ENCODE results near the gene CTBP1. TPM values are rescaled to one million over a fixed set of nuclear protein-coding genes. Genes with fewer than 3 reads are reported as not detected.

CTBP1 gene
- total RNA-seq, 2 experiments from 2014 or later: 223 to 242 TPM

DNA sequence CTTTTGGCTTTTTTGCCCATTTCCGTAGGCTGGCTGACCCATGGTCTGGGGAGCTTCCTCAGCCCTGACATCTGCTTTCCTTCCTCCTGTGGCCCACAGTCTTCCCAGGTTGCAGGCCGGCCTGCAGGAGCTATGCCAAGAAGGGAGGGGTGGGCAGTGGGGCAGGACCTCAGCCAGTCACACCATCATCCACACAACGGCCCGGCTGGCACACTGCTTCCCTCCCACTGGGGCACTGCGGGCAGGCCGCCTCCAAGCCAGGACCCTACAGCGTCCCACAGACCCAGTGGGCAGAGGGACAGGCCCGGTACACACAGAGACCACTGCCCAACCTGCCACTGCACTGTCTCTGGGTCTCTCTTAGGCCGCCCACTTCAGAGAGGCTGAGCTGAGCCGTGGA lies 38.0 kb downstream of the CTBP1 start:
- ChIA-PET CTCF (interaction anchor here (1.0 to 1.3 kb wide), 2 partner anchors 8 to 23 kb away, joined by 3 read pairs; no protein-coding TSS in a partner anchor), POLR2A (no interaction called here)
- Mint-ChIP-seq H3K36me3 (ENCODE audit: low read depth) (peaks cover 3% of the 10 kb centered on the region), H3K4me1 (peaks cover 8% of the 10 kb centered on the region), H3K27me3 (no peaks in the 10 kb centered on the region), H3K9me3 (no peaks in the 10 kb centered on the region), H3K27ac (no peak overlapping the region), H3K4me3 (no peak overlapping the region)
- DNase-seq: no peak

DNA sequence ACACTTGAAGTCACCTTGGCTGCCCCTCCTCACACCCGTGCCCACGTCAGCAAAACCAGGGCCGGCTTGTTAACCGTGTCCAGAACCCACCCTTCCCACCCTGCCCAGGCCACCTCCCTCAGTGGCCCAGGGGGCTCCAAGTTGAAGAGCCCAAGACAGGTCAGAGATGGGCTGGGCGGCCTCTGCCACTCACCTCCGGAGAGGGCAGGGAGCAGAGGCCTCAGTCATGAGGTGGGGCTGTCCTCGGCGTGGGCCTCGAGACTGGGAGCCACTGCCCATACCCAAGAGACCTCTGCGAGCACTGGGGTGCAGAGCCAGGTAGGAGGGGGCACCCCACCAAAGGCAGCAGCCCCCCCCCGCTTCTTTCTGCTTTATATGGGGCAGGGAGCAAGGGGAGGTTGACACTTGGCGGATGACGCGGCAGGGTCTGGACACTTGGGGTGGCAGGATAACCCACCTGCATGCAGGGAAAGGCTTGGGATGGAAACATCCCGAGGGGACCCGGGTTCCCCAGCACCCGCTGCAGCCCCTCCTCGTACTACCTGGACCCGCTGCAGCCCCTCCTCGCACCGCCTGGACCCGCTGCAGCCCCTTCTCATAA lies 38.6 kb downstream of the CTBP1 start:
- H3K36me3 Mint-ChIP-seq (ENCODE audit: low read depth): no peaks in the 10 kb centered on the region
- no peaks in the 10 kb centered on the region for H3K27me3 Mint-ChIP-seq

GRCh38 chr4:1209821-1210220 lies 39.1 kb downstream of the CTBP1 start:
- Mint-ChIP-seq H3K27ac (peak overlapping the region; percentile 31), H3K27me3 (no peaks in the 10 kb centered on the region), H3K36me3 (ENCODE audit: low read depth) (peaks cover under 1% of the 10 kb centered on the region), H3K9me3 (no peaks in the 10 kb centered on the region), H3K4me1 (peaks cover 7% of the 10 kb centered on the region), H3K4me3 (no peak overlapping the region)
- no peak for DNase-seq
- CTCF ChIA-PET: no interaction called here
- POLR2A ChIA-PET: no interaction called here

More for the DNA sequence above, 38.6 kb downstream of the CTBP1 start:
- POLR2A ChIA-PET: no interaction called here
- H3K27ac Mint-ChIP-seq: no peak overlapping the region
- no peak overlapping the region for H3K4me3 Mint-ChIP-seq
- CTCF ChIA-PET: interaction anchor here (1.0 kb wide), 1 partner anchor 24 kb away, joined by 3 read pairs; no protein-coding TSS in a partner anchor
- no peaks in the 10 kb centered on the region for H3K9me3 Mint-ChIP-seq
- no peak for DNase-seq
- peaks cover 5% of the 10 kb centered on the region for H3K4me1 Mint-ChIP-seq

- H3K4me3 Mint-ChIP-seq: no peak overlapping the region
- CTCF ChIA-PET: no interaction called here
These were observed 39.8 kb downstream of the CTBP1 start for GRCh38 chr4:1208970-1209704.

GRCh38 chr4:1208266-1208961 lies 40.5 kb downstream of the CTBP1 start:
- H3K9me3 Mint-ChIP-seq: no peaks in the 10 kb centered on the region

More at GRCh38 chr4:1208970-1209704, 39.8 kb downstream of the CTBP1 start:
- H3K4me1 Mint-ChIP-seq: peaks cover 13% of the 10 kb centered on the region
- no peaks in the 10 kb centered on the region for H3K27me3 Mint-ChIP-seq
- POLR2A ChIA-PET: no interaction called here
- H3K36me3 Mint-ChIP-seq (ENCODE audit: low read depth): peaks cover 7% of the 10 kb centered on the region
- no peaks in the 10 kb centered on the region for H3K9me3 Mint-ChIP-seq
- H3K27ac Mint-ChIP-seq: no peak overlapping the region
- no peak for DNase-seq

GRCh38 chr4:1207603-1208265 lies 41.2 kb downstream of the CTBP1 start:
- DNase-seq: no peak
- Mint-ChIP-seq H3K4me1 (peaks cover 27% of the 10 kb centered on the region), H3K27me3 (no peaks in the 10 kb centered on the region), H3K36me3 (ENCODE audit: low read depth) (peaks cover 11% of the 10 kb centered on the region), H3K9me3 (no peaks in the 10 kb centered on the region), H3K4me3 (no peak overlapping the region), H3K27ac (no peak overlapping the region)
- POLR2A ChIA-PET: no interaction called here
- CTCF ChIA-PET: interaction anchor here (0.9 kb wide), 1 partner anchor 16 kb away, joined by 3 read pairs; no protein-coding TSS in a partner anchor

More at GRCh38 chr4:1208266-1208961, 40.5 kb downstream of the CTBP1 start:
- POLR2A ChIA-PET: no interaction called here
- DNase-seq: no peak
- Mint-ChIP-seq H3K4me1 (peaks cover 21% of the 10 kb centered on the region), H3K4me3 (no peak overlapping the region), H3K27ac (peak overlapping the region; percentile 64), H3K27me3 (no peaks in the 10 kb centered on the region), H3K36me3 (ENCODE audit: low read depth) (peaks cover 11% of the 10 kb centered on the region)
- CTCF ChIA-PET: interaction anchor here (0.9 kb wide), 1 partner anchor 17 kb away, joined by 3 read pairs; no protein-coding TSS in a partner anchor

DNA sequence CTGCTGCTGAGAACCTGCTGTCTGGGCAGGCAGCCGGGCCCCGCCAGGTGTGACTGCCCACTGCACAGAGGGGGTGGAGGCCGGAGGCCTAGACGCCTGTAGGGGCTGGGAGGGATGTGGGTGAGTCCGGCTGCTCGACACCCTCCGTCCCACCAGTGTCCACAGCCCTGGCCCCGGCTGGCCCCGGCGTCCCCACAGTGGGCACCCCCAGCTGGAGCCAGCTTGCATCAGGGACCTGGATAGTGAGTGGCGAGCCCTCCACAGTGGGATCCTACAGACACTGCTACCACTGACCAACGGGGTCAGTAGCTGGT lies 41.8 kb downstream of the CTBP1 start:
- no peak for DNase-seq
- ChIA-PET POLR2A (no interaction called here), CTCF (no interaction called here)
- no peaks in the 10 kb centered on the region for H3K27me3 Mint-ChIP-seq
- H3K9me3 Mint-ChIP-seq: no peaks in the 10 kb centered on the region
- peaks cover 11% of the 10 kb centered on the region for H3K36me3 Mint-ChIP-seq (ENCODE audit: low read depth)
- no peak overlapping the region for H3K4me3 Mint-ChIP-seq
- no peak overlapping the region for H3K27ac Mint-ChIP-seq
- H3K4me1 Mint-ChIP-seq: peaks cover 33% of the 10 kb centered on the region

DNA sequence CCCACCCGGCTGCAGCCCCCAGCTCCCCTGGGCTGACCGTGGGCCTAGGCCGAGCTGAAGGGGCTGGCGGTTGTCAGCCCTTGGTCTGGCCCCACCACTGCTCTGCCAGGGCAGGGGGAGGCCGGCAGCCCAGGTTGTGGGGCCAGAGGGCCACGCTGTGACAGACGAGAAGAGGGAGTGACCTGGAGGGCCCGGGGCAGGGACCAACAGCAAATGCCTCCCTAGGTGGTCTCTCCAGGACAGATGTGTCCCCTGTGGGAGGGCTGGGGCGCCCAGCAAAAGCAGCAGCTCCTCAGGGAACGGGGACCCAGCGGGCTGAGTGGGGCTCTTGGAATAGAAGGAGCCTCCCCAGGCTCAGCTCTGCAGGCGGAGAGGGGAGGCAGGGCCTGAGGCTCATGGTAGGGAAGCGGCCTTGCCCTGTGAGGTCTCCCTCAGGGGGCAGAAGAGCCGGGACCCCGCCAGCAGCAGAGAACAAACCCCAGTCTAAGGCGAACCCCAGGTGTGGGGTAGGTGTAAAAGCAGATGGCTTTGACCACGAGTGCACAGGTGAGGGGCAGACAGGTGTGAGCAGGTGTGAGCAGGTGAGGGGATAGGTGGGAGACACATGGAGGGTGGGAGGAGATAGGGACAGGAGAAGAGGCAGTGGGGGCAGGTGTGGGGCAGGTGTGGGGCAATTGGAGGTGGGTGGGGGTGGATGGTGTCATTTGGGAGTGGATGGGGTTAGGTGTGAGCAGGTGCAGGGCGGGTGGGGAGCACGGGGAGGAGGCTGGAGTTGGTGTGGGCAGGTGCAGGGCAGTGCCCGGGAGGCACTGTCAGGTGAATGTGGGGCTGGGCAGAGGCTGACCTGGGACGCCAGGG lies 42.4 kb downstream of the CTBP1 start:
- Mint-ChIP-seq H3K36me3 (ENCODE audit: low read depth) (peaks cover 11% of the 10 kb centered on the region), H3K4me3 (no peak overlapping the region), H3K4me1 (peaks cover 37% of the 10 kb centered on the region), H3K27me3 (no peaks in the 10 kb centered on the region), H3K9me3 (no peaks in the 10 kb centered on the region), H3K27ac (peak overlapping the region; percentile 41)
- POLR2A ChIA-PET: no interaction called here
- no peak for DNase-seq
- CTCF ChIA-PET: interaction anchor here (1.4 kb wide), 1 partner anchor 9 kb away, joined by 5 read pairs; no protein-coding TSS in a partner anchor

- no peaks in the 10 kb centered on the region for H3K9me3 Mint-ChIP-seq
- no peaks in the 10 kb centered on the region for H3K27me3 Mint-ChIP-seq
- H3K4me3 Mint-ChIP-seq: no peak overlapping the region
- ChIA-PET POLR2A (no interaction called here), CTCF (interaction anchor here (0.7 to 1.4 kb wide), 3 partner anchors 9 to 532 kb away, joined by 3 to 5 read pairs (median 3); partner anchors contain the start of genes ATP5ME and MYL5)
- H3K27ac Mint-ChIP-seq: no peak overlapping the region
- peaks cover 40% of the 10 kb centered on the region for H3K4me1 Mint-ChIP-seq
- H3K36me3 Mint-ChIP-seq (ENCODE audit: low read depth): peaks cover 11% of the 10 kb centered on the region
- no peak for DNase-seq
These were observed 43.2 kb downstream of the CTBP1 start for GRCh38 chr4:1205586-1206298.

DNA sequence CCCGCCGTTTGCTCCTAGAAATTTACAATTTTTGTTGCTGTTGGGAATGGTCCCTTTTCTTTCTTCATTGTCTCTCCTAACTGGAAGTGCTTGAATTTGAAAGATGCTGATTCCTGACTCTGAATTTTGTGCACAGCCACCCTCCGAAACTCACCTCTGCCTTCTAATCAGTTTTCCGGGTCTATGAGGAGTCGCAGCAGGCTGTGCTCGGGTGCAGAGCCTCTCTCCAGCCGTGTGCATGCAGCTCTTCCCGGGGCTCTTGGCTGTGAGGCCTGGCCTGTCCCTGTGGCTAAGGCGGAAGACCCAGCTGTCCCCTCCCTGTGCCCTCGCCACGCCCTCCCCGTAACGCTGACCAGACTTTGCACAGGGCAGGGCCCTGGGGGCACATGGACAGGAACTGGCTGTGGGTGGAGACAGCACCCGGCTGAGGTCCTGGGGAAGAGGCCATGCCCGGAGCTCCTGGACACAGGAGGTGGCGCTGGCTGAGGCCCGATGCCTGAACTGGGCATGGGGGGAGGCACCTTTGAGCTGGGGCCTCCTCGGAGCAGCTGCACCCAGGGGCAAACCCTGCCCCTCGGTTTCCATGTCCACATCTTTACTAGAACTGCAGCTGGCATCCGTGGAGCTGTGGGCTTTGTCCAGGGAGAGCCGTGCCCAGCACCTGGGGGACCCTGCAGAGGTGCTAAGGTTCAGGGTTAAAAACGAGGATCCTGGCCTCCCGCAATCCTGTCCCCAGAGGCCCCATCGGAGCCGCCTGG lies 43.9 kb downstream of the CTBP1 start:
- Mint-ChIP-seq H3K27me3 (no peaks in the 10 kb centered on the region), H3K4me3 (no peak overlapping the region), H3K4me1 (peaks cover 46% of the 10 kb centered on the region), H3K27ac (peak overlapping the region; percentile 19), H3K9me3 (no peaks in the 10 kb centered on the region), H3K36me3 (ENCODE audit: low read depth) (peaks cover 11% of the 10 kb centered on the region)
- ChIA-PET POLR2A (no interaction called here), CTCF (interaction anchor here (0.7 to 1.4 kb wide), 3 partner anchors 10 to 531 kb away, joined by 3 to 5 read pairs (median 3); partner anchors contain the start of genes ATP5ME and MYL5)
- no peak for DNase-seq

- ChIA-PET POLR2A (no interaction called here), CTCF (interaction anchor here (1.0 kb wide), 2 partner anchors 13 to 29 kb away, joined by 3 read pairs; no protein-coding TSS in a partner anchor)
- peak overlapping the region; percentile 96 for H3K27ac Mint-ChIP-seq
- H3K4me1 Mint-ChIP-seq: peaks cover 53% of the 10 kb centered on the region
- H3K27me3 Mint-ChIP-seq: no peaks in the 10 kb centered on the region
- H3K4me3 Mint-ChIP-seq: no peak overlapping the region
- no peaks in the 10 kb centered on the region for H3K9me3 Mint-ChIP-seq
- H3K36me3 Mint-ChIP-seq (ENCODE audit: low read depth): peaks cover 11% of the 10 kb centered on the region
- no peak for DNase-seq
These were observed 44.6 kb downstream of the CTBP1 start for GRCh38 chr4:1204286-1204827.

All from activated CD4-positive, alpha-beta T cell treated with anti-CD3 and anti-CD28 coated beads, Interleukin-2, amount 10 ng/mL, durations not matched to agents 7 days and 5 days (primary cell).